A549 (cell line): ENCODE measurements around the gene DHDH. TPM values are rescaled to one million over a fixed set of nuclear protein-coding genes. Genes with fewer than 3 reads are reported as not detected.

Experiments used
- ATAC-seq, 2 experiments: fragments of 200-7000 bp in 1 of 2; fragments of >200 bp in 1 of 2; cut with Nextera tagmentation in 1 of 2; cut with Tn5 transposase in 1 of 2; 3 replicates each; pipeline versions ENCODE4 v1.8.0 to v1.9.1; 2018 to 2020; ENCODE audit warnings: mild to moderate bottlenecking in 1 of 2, moderate library complexity in 1 of 2
- CTCF ChIA-PET: fragments of 300-600 bp; sonication (Branson Sonifier 250); formaldehyde crosslinking; extraction: SDS; loops from one replicate; lab custom pipeline; 2021; ENCODE audit warnings: antibody characterized with exemption, inconsistent platforms; lab: Yijun Ruan, JAX
- POLR2A ChIA-PET: fragments of 350-600 bp; formaldehyde crosslinking; extraction: SDS; loops from one replicate; lab custom pipeline; 2021; ENCODE audit warnings: antibody characterized with exemption, inconsistent platforms; lab: Yijun Ruan, JAX
- DNase-seq, 2 experiments: peaks; one replicate each; pipeline versions ENCODE4 v3.0.0 to v3.0.0-alpha.2; 2011 to 2016; ENCODE audit warnings: low read depth in 1 of 2, low spot score in 1 of 2
- FAIRE-seq: peaks from 2 replicates; lab custom pipeline; 2011; peaks lifted over from hg19 to GRCh38; lab: Jason Lieb, UNC
- H3K27ac ChIP-seq, 2 experiments: fragments of >200 bp; sonication (Bioruptor Twin); formaldehyde crosslinking; 3 replicates each; pipeline ENCODE4 v1.5.1; 2016 to 2017
- H3K4me1 ChIP-seq: fragments of >200 bp; sonication (Bioruptor Twin); formaldehyde crosslinking; 3 replicates; pipeline ENCODE4 v1.6.1; 2016
- H3K4me2 ChIP-seq: fragments of >200 bp; sonication (Bioruptor Twin); formaldehyde crosslinking; 3 replicates; pipeline ENCODE4 v1.6.1; 2016
- H3K4me3 ChIP-seq: fragments of >200 bp; sonication (Bioruptor Twin); formaldehyde crosslinking; 3 replicates; pipeline ENCODE4 v1.5.1; 2016
- H3K9me3 ChIP-seq: fragments of >200 bp; sonication (Bioruptor Twin); formaldehyde crosslinking; 3 replicates; pipeline ENCODE4 v1.6.1; 2016
- BHLHE40 ChIP-seq: IDR thresholded peaks from 2 replicates; pipeline ENCODE4 v1.6.1; 2012; ENCODE audit warnings: low read depth, low read length, inconsistent platforms
- CTCF ChIP-seq: fragments of >200 bp; sonication (Bioruptor Twin); formaldehyde crosslinking; IDR thresholded peaks from 3 replicates; pipeline ENCODE4 v1.5.1; 2016
- FOSB ChIP-seq: fragments of 250-450 bp; sonication (Bioruptor Pico); IDR thresholded peaks from 2 replicates; pipeline ENCODE4 v1.5.0; 2020; ENCODE audit warnings: mild to moderate bottlenecking, moderate library complexity
- HES2 ChIP-seq: fragments of >200 bp; sonication (Bioruptor Twin); formaldehyde crosslinking; IDR thresholded peaks from 2 replicates; pipeline ENCODE4 v1.6.1; 2016
- HOXA7 ChIP-seq: fragments of 250-450 bp; sonication (Bioruptor Pico); IDR thresholded peaks from 2 replicates; pipeline ENCODE4 v1.5.0; 2020; ENCODE audit warnings: mild to moderate bottlenecking, moderate library complexity
- HOXB13 ChIP-seq: fragments of 250-450 bp; sonication (Bioruptor Pico); IDR thresholded peaks from 2 replicates; pipeline ENCODE4 v1.5.0; 2020; ENCODE audit warnings: low read depth, mild to moderate bottlenecking, moderate library complexity
- KDM5A ChIP-seq: fragments of 200-600 bp; sonication (generic); IDR thresholded peaks from 2 replicates; pipeline ENCODE4 v1.6.1; 2016; ENCODE audit warnings: antibody characterized with exemption, mild to moderate bottlenecking
- MAFK ChIP-seq: fragments of 450-650 bp; IDR thresholded peaks from 2 replicates; pipeline ENCODE4 v1.6.1; 2014; ENCODE audit not compliant: partially characterized antibody
- PHF8 ChIP-seq: fragments of 200-600 bp; sonication (generic); IDR thresholded peaks from 2 replicates; pipeline ENCODE4 v1.6.1; 2016; ENCODE audit warnings: low read depth, mild to moderate bottlenecking, antibody characterized with exemption, moderate library complexity, borderline replicate concordance
- RCOR1 ChIP-seq: fragments of 150-350 bp; IDR thresholded peaks from 2 replicates; pipeline ENCODE4 v1.6.1; 2014; ENCODE audit warnings: antibody characterized with exemption, low read length, low read depth
- REST ChIP-seq: fragments of 200-600 bp; sonication (generic); IDR thresholded peaks from 2 replicates; pipeline ENCODE4 v1.6.1; 2016; ENCODE audit warnings: antibody characterized with exemption, mild to moderate bottlenecking, moderate library complexity
- RNF2 ChIP-seq: fragments of 200-600 bp; sonication (generic); IDR thresholded peaks from 2 replicates; pipeline ENCODE4 v1.6.1; 2016; ENCODE audit warnings: low read depth, mild to moderate bottlenecking, antibody characterized with exemption, moderate library complexity, borderline replicate concordance
- SMC3 ChIP-seq: fragments of >200 bp; sonication (Bioruptor Twin); formaldehyde crosslinking; IDR thresholded peaks from 3 replicates; pipeline ENCODE4 v1.6.1; 2018; ENCODE audit warnings: inconsistent platforms
- SREBF2 ChIP-seq: fragments of 450-650 bp; IDR thresholded peaks from 2 replicates; pipeline ENCODE4 v1.6.1; 2014; ENCODE audit warnings: mild to moderate bottlenecking, moderate library complexity
- TFCP2L1 ChIP-seq: fragments of 250-450 bp; sonication (Bioruptor Pico); IDR thresholded peaks from 2 replicates; pipeline ENCODE4 v1.5.0; 2021; ENCODE audit warnings: mild to moderate bottlenecking
- WGBS: methylation state at CpG from one replicate; pipeline ENCODE4 v1.1.6; 2017; ENCODE audit errors: missing lambda C conversion rate; 5-methylcytosine and 5-hydroxymethylcytosine counted together
- polyA plus RNA-seq, 4 experiments: library from polyadenylated mRNA; depleted of rRNA in 3 of 4; stranded (reverse); fragments of >200 nt; fragmentation: RNase III in 1 of 4; extraction: RNeasy Plus Mini Kit Qiagen cat#74134 plus additional on column Dnase treatment in 1 of 4; gene quantifications; 2 replicates in 3 of 4; 3 replicates in 1 of 4; pipeline ENCODE4 v1.2.3, GENCODE V29; 2011 to 2017
- TF ChIP-seq, protein P1 (sequence below): fragments of 450-650 bp; IDR thresholded peaks from 2 replicates; pipeline ENCODE4 v1.6.1; 2014; ENCODE audit warnings: antibody characterized with exemption

DHDH gene
- polyA plus RNA-seq, 2 of the 4 experiments (the other 2 are of a cell fraction): 0.78 to 1.2 TPM

GRCh38 chr19:48938256-48938655, 4.8 kb downstream of the DHDH start:
- TF ChIP-seq SMC3 (no peak), RNF2 (no peak)
- WGBS: 91% methylated on average over 7 of the region's 7 CpGs
- FAIRE-seq: no peak
- Histone ChIP-seq H3K9me3 (peaks cover 9% of the 10 kb centered on the region), H3K27ac (no peak overlapping the region), H3K4me3 (no peak overlapping the region), H3K4me1 (no peaks in the 10 kb centered on the region), H3K4me2 (no peak overlapping the region)
- no peak for ATAC-seq
- POLR2A ChIA-PET: no interaction called here
- CTCF ChIA-PET: interaction anchor here (0.6 to 1.9 kb wide), 4 partner anchors 14 to 51 kb away, joined by 3 to 11 read pairs (median 4); no protein-coding TSS in a partner anchor
- no peak for DNase-seq

- Histone ChIP-seq H3K4me3 (no peak overlapping the region), H3K9me3 (peaks cover 9% of the 10 kb centered on the region), H3K4me2 (no peak overlapping the region), H3K27ac (no peak overlapping the region), H3K4me1 (no peaks in the 10 kb centered on the region)
- ChIA-PET POLR2A (interaction anchor here (1.3 kb wide), 1 partner anchor 69 kb away, joined by 3 read pairs; the partner anchor contains the start of gene PPP1R15A), CTCF (interaction anchor here (0.6 to 3.0 kb wide), 9 partner anchors 8 to 187 kb away, joined by 3 to 16 read pairs (median 3); no protein-coding TSS in a partner anchor)
- TF ChIP-seq CTCF (no peak), HES2 (no peak), KDM5A (no peak), HOXA7 (CRISPR knock-in tag) (no peak), FOSB (CRISPR knock-in tag) (no peak), HOXB13 (CRISPR knock-in tag) (no peak), PHF8 (no peak), MAFK (peak; percentile 16), REST (no peak)
- no peak for FAIRE-seq
- WGBS: 83% methylated on average over 5 of the region's 5 CpGs
- ATAC-seq: no peak
- DNase-seq: no peak
Observed at GRCh38 chr19:48940902-48941301, 7.4 kb downstream of the DHDH start.

- no peak overlapping the region for H3K4me2 ChIP-seq
- 81% methylated on average over 6 of the region's 6 CpGs for WGBS
- TF ChIP-seq TFCP2L1 (CRISPR knock-in tag) (no peak), SREBF2 (no peak), BHLHE40 (no peak), RCOR1 (no peak)
- TF ChIP-seq, protein P1, sequence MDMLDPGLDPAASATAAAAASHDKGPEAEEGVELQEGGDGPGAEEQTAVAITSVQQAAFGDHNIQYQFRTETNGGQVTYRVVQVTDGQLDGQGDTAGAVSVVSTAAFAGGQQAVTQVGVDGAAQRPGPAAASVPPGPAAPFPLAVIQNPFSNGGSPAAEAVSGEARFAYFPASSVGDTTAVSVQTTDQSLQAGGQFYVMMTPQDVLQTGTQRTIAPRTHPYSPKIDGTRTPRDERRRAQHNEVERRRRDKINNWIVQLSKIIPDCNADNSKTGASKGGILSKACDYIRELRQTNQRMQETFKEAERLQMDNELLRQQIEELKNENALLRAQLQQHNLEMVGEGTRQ: no peak
- H3K4me3 ChIP-seq: no peak overlapping the region
- DNase-seq (no peak), ATAC-seq (no peak), FAIRE-seq (no peak)
- POLR2A ChIA-PET: no interaction called here
- CTCF ChIA-PET: interaction anchor here (0.6 to 3.0 kb wide), 6 partner anchors 9 to 148 kb away, joined by 4 to 16 read pairs (median 6); no protein-coding TSS in a partner anchor
- H3K9me3 ChIP-seq: peaks cover 9% of the 10 kb centered on the region
- H3K4me1 ChIP-seq: no peaks in the 10 kb centered on the region
- no peak overlapping the region for H3K27ac ChIP-seq
Observed at GRCh38 chr19:48943081-48943480, 9.6 kb downstream of the DHDH start.
